HepG2 (cell line): ENCODE data around the gene CTNNBL1. TPM values are rescaled to one million over a fixed set of nuclear protein-coding genes. Genes with fewer than 3 reads are reported as not detected.
A peak's percentile ranks its signal among the peaks of the same experiment; 100 is the strongest.

Experiments used
- CENPT ChIP-seq: sonication (generic); formaldehyde crosslinking; IDR thresholded peaks from 2 replicates; pipeline ENCODE4 v1.8.0; 2022; ENCODE audit warnings: low read depth, mild to moderate bottlenecking, moderate library complexity, missing genetic modification reagents
- HHEX ChIP-seq: IDR thresholded peaks from 2 replicates; pipeline ENCODE4 v1.6.1; 2016; ENCODE audit warnings: control low read depth
- HINFP ChIP-seq: sonication (generic); formaldehyde crosslinking; IDR thresholded peaks from 2 replicates; pipeline ENCODE4 v1.4.0; 2020; ENCODE audit warnings: low read depth, mild to moderate bottlenecking, missing genetic modification reagents
- HOXA5 ChIP-seq: sonication (generic); formaldehyde crosslinking; IDR thresholded peaks from 2 replicates; pipeline ENCODE4 v1.4.0; 2020; ENCODE audit warnings: missing genetic modification reagents
- HOXD1 ChIP-seq: sonication (generic); formaldehyde crosslinking; IDR thresholded peaks from 2 replicates; pipeline ENCODE4 v1.5.0; 2020; ENCODE audit warnings: missing genetic modification reagents
- ISL2 ChIP-seq: sonication (generic); formaldehyde crosslinking; IDR thresholded peaks from 2 replicates; pipeline ENCODE4 v1.5.0; 2020; ENCODE audit warnings: missing genetic modification reagents
- MAX ChIP-seq: IDR thresholded peaks from 2 replicates; pipeline ENCODE4 v1.6.1; 2012; ENCODE audit warnings: inconsistent platforms
- MIER2 ChIP-seq: IDR thresholded peaks from 2 replicates; pipeline ENCODE4 v1.6.1; 2016; ENCODE audit warnings: missing biosample characterization, missing genetic modification reagents
- NCOA5 ChIP-seq: sonication (generic); formaldehyde crosslinking; IDR thresholded peaks from 2 replicates; pipeline ENCODE4 v1.4.0; 2020; ENCODE audit warnings: missing genetic modification reagents
- NFIC ChIP-seq: IDR thresholded peaks from 2 replicates; pipeline ENCODE4 v1.6.1; 2012; ENCODE audit warnings: mild to moderate bottlenecking, low read length, inconsistent platforms
- PLRG1 ChIP-seq: fragments of 450-650 bp; conservative IDR thresholded peaks from 2 replicates; pipeline ENCODE4 v1.6.1; 2016
- RBM22 ChIP-seq: fragments of 200-400 bp; formaldehyde crosslinking; optimal IDR thresholded peaks from 2 replicates; pipeline ENCODE3; 2017; ENCODE audit warnings: mild to moderate bottlenecking, low read length, moderate library complexity
- RORA ChIP-seq: sonication (generic); formaldehyde crosslinking; IDR thresholded peaks from 2 replicates; pipeline ENCODE4 v1.5.0; 2020; ENCODE audit warnings: mild to moderate bottlenecking, missing genetic modification reagents, moderate library complexity
- SATB2 ChIP-seq: sonication (generic); formaldehyde crosslinking; IDR thresholded peaks from 2 replicates; pipeline ENCODE4 v1.5.0; 2020; ENCODE audit warnings: missing genetic modification reagents
- TAF15 ChIP-seq: fragments of 200-400 bp; formaldehyde crosslinking; IDR thresholded peaks from one replicate; pipeline ENCODE4 v1.6.1; 2018; ENCODE audit warnings: mild to moderate bottlenecking, low read depth, low read length; ENCODE audit not compliant: poor library complexity, severe bottlenecking
- ZNF12 ChIP-seq: sonication (generic); formaldehyde crosslinking; IDR thresholded peaks from 2 replicates; pipeline ENCODE4 v1.5.0; 2020; ENCODE audit warnings: missing genetic modification reagents
- ZNF407 ChIP-seq: sonication (generic); formaldehyde crosslinking; IDR thresholded peaks from one replicate; pipeline ENCODE4 v1.5.1; 2020; ENCODE audit warnings: mild to moderate bottlenecking, missing genetic modification reagents; ENCODE audit errors: not compliant biosample characterization
- ZNF484 ChIP-seq: sonication (generic); formaldehyde crosslinking; IDR thresholded peaks from 2 replicates; pipeline ENCODE4 v1.5.1; 2020; ENCODE audit warnings: mild to moderate bottlenecking, low read depth, missing genetic modification reagents, borderline replicate concordance
- ZNF674 ChIP-seq: sonication (generic); formaldehyde crosslinking; IDR thresholded peaks from 2 replicates; pipeline ENCODE4 v1.5.0; 2020; ENCODE audit warnings: low read depth, mild to moderate bottlenecking, missing genetic modification reagents
- ZNF724P ChIP-seq: sonication (generic); formaldehyde crosslinking; IDR thresholded peaks from 2 replicates; pipeline ENCODE4 v1.8.0; 2022; ENCODE audit warnings: missing genetic modification reagents, borderline replicate concordance
- polyA plus RNA-seq, 8 experiments: library from polyadenylated mRNA; depleted of rRNA in 3 of 8; stranded (reverse) in 7 of 8; unstranded in 1 of 8; fragments of >200 nt; fragmentation: Illumina TruSeq in 4 of 8; extraction: Trizol in 4 of 8; gene quantifications; 2 replicates each; pipeline versions ENCODE4 v1.2.1 to v1.2.3, GENCODE V29; 2011 to 2016; ENCODE audit warnings: low read depth in 4 of 8, missing spikeins in 1 of 8, mixed read lengths in 1 of 8; ENCODE audit not compliant: insufficient read depth in 1 of 8
- total RNA-seq, 5 experiments: library from RNA; depleted of rRNA; stranded (reverse); fragments of >200 nt; fragmentation: Illumina TruSeq; extraction: Trizol; gene quantifications; 2 replicates each; pipeline ENCODE4 v1.2.3, GENCODE V29; 2016; ENCODE audit warnings: low read depth in 1 of 5

The CTNNBL1 gene
- total and polyA plus RNA-seq, 2 of the 13 experiments (the other 11 are each of a cell fraction or from before 2014, with no cell fraction given): 49.3 to 94.6 TPM

- TF ChIP-seq ZNF724P (no peak), HOXD1 (no peak), MAX (no peak), MIER2 (CRISPR knock-in tag) (no peak), ZNF12 (CRISPR knock-in tag) (no peak), HHEX (CRISPR knock-in tag) (no peak), TAF15 (no peak), ZNF484 (CRISPR knock-in tag) (no peak), RORA (CRISPR knock-in tag) (no peak), HOXA5 (CRISPR knock-in tag) (no peak), NCOA5 (CRISPR knock-in tag) (no peak), HINFP (CRISPR knock-in tag) (0 out of 2 replicates have a peak, but pooled peaks have one; percentile 25), PLRG1 (no peak), SATB2 (CRISPR knock-in tag) (no peak), ISL2 (CRISPR knock-in tag) (peak; percentile 20; the same call in 1 of the 2 replicates), ZNF674 (no peak), CENPT (CRISPR knock-in tag) (no peak), ZNF407 (CRISPR knock-in tag) (no peak), RBM22 (no peak), NFIC (no peak)
Measured at GRCh38 chr20:37914672-37915433, 221.0 kb downstream of the CTNNBL1 start (continued).
